LNCAP (cell line): ENCODE data around the gene ZNF554.

Experiments
- CTCF ChIP-seq: fragments of 450-650 bp; IDR thresholded peaks from 2 replicates; pipeline ENCODE4 v1.5.1; 2017; ENCODE audit warnings: mild to moderate bottlenecking

Gene ZNF554

GRCh38 chr19:2850256-2850925 lies 30.7 kb downstream of the ZNF554 start:
- no peak for TF ChIP-seq CTCF

- TF ChIP-seq CTCF = no peak
Measured at GRCh38 chr19:2852598-2852997, 32.9 kb downstream of the ZNF554 start.

GRCh38 chr19:2853015-2853606 lies 33.4 kb downstream of the ZNF554 start:
- TF ChIP-seq CTCF = no peak

- TF ChIP-seq CTCF = no peak
Measured at GRCh38 chr19:2854849-2855248, 35.2 kb downstream of the ZNF554 start.

GRCh38 chr19:2856457-2857050 lies 36.9 kb downstream of the ZNF554 start:
- no peak for TF ChIP-seq CTCF

GRCh38 chr19:2858864-2859263 lies 39.2 kb downstream of the ZNF554 start:
- TF ChIP-seq CTCF = no peak

- no peak for TF ChIP-seq CTCF
Measured at GRCh38 chr19:2863816-2864215, 44.1 kb downstream of the ZNF554 start.
